NOMO-1 treated with DMSO at 0.1 percent for 48 hours (cell line): ENCODE results near the gene CD2AP.
"Not testable (repeated sequence)": the region's sequence is repeated elsewhere in the genome, so short reads cannot be mapped to it uniquely, and the experiment has no call there.

ENCODE experiments used
- DNase-seq: peaks from one replicate; lab custom pipeline; 2025; ENCODE audit not compliant: unreplicated experiment; lab: John Stamatoyannopoulos, UW

Gene CD2AP

DNA sequence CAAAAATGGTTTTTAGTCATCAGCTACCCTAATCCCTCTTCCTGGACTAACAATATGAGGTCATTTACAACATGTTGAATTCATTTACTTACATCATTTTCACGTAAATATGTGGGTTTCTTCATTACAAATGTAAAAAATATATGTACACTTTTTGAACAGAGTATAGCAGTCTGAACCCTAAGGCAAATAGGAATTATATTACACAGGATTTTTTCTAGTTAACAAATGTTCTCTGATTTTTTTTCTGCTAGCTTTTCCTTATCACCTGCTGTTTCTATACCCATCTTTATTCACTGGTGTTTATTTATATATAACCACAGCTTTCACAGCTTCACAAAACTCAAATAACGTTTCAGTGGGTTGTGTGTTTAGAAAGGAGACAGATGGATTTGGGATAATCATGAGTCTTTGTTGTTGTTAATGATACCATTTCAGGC, 21.0 kb upstream of the CD2AP start:
- DNase-seq, result no peak

DNA sequence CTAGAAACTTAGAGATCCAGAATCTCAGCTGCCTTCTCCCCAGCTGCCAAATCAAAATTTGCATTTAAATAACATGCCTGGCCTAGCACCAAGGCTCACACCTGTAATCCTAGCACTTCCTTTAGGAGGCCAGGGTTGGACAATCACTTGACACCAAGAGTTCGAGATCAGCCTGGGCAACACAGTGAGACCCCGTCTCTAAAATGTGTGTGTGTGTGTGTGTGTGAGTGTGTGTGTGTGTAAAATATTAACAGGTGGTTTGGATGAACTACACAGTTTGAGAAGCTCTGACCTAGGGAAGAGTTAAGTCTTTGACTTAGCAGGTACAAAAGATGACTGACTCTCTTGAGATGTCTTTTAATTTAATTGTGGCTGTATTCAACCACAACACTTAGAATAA, 20.2 kb upstream of the CD2AP start:
- DNase-seq, result no peak

DNA sequence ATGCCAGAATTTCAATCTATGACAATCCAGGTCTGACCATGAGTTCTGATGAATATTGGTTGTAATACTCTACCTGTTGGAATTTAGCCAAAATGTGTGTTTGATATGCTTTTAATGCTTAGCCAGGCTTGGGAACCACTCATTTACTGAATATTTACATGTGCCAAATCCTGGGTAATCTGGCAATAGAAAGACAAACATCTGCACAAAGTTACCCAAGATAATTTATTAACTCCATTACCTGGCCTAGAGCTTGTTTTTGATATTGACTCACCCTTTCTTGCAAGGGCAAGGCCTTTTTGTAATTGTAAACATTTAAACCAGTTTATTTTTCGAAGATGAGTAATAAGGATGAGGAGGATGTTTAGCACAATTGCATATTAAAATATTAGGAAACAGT, 13.5 kb upstream of the CD2AP start:
- DNase-seq, result no peak

- DNase-seq, result no peak
Observed at GRCh38 chr6:47465117-47465516, 12.5 kb upstream of the CD2AP start.

- no peak for DNase-seq
Observed at GRCh38 chr6:47471911-47472310, 5.7 kb upstream of the CD2AP start.

- DNase-seq, result no peak
Observed at GRCh38 chr6:47473791-47474346, 3.7 kb upstream of the CD2AP start.

GRCh38 chr6:47475319-47475816, 2.2 kb upstream of the CD2AP start:
- DNase-seq, result no peak

DNA sequence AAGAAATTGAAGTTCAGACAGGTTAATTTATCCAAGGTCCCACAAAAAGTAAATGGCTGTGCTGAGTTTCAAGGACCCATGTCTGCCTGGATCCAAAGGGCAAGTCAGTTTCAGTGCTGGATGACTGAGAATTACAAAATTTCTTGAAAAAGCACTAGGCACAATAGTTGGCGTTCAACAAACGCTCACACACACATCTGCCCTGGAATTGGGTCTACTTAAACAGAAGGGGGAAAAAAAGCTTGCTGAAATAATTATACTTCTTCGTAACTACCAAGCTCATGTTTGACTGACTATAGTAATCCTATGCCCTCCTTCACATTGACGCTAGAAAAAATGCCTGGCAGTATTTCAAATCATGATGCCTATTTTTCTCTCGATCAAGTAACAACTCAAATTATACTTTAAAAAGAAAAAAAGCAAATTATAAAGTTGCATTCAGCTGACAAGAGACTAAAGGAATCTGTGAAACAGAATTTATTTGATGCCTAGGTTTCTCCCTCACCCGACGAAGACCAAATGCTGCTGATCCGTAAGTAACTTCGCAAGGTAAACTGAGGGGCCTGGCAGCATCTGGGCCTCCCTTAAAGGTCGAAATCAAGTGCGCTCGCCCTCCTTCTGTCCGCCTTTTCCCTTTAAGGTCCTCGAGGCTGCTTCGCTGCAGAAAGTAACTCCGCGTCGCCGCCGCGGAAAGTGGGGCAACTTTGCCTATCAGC, 650 bp upstream of the CD2AP start:
- no peak for DNase-seq

- DNase-seq, result peak; percentile 47
Observed at GRCh38 chr6:47478233-47479139, 897 bp downstream of the CD2AP start.

GRCh38 chr6:47479140-47479508, 1.5 kb downstream of the CD2AP start:
- no peak for DNase-seq

DNA sequence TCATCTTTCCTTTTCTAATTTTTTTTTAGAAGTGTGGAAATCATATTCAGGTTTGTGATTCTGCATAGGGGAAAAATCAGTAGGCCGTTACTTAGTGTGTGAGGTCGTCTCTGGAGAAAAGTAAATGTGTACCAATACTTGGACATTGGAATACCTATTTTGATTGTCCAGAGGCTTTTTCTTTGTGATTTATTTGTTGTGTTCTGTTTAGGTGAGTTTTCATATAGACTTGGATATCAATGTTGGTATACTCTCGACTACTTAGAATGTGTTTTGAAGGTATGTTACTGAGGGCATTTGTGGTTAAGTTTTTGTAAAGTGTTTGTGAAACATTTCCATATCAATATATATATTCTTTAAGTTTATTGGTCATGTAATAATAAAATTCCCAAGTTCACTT, 2.3 kb downstream of the CD2AP start:
- no peak for DNase-seq

- not testable (repeated sequence) for DNase-seq
Observed at GRCh38 chr6:47481213-47481612, 3.6 kb downstream of the CD2AP start.

GRCh38 chr6:47481806-47482205, 4.2 kb downstream of the CD2AP start:
- DNase-seq, result no peak

DNA sequence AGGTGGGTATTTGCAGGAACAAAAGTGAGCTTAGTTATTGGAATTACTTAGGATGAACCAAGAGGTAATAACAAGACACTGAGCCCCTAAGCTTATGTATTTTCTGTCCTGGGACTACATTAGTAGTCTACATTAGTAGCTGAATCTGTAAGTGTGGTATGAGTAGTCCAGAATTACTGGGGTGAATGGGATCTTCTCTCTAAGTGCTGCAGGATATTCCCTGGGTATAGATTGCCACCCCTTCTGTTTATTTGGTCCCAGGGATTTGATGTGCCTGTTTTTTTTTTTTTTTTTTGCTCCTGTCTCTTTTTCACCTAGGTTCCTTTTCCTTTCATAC, 5.9 kb downstream of the CD2AP start:
- no peak for DNase-seq

- no peak for DNase-seq
Observed at GRCh38 chr6:47483853-47484546, 6.4 kb downstream of the CD2AP start.

- DNase-seq, result no peak
Observed at GRCh38 chr6:47484616-47485015, 7.0 kb downstream of the CD2AP start.

DNA sequence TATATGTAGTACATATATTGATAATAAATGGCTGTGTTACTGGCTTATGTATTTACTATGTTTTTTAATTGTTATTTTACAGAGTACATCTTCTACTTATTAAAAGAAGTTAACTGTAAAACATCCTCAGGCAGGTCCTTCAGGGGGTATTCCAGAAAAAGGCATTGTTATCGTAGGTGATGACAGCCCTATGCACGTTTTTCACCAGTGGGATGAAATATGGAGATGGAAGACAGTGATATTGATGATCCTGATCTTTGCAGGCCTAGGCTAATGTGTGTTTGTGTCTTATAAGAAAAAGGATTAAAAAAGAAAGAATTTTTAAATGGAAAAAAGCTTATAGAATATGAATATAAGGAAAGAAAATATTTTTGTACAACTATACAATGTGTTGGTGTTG, 7.5 kb downstream of the CD2AP start:
- DNase-seq, result no peak

DNA sequence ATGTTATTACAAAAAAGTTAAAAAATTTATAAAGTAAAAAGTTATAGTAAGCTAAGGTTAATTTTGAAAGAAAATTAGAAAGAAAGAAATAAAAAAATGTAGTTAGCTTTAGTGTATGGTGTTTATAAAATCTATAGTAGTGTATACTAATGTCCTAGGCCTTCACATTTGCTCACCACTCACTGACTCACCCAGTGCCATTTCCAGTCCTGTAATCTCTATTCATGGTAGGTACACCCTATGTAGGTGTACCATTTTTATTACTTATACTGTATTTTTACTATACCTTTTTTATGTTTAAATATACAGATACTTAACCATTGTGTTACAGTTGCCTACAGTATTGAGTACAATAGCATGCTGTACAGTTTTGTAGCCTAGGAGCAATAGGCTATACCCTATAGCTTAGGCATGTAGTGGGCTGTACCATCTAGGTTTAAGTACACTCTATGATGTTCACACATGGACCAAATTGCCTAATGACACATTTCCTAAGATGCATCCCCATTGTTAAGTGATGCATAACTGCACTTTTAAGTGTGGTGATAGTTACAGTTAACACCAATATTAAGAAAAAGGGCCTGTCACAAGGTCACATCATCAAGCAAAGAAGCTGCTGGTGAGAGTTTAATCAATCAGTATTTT, 8.0 kb downstream of the CD2AP start:
- DNase-seq, result no peak

DNA sequence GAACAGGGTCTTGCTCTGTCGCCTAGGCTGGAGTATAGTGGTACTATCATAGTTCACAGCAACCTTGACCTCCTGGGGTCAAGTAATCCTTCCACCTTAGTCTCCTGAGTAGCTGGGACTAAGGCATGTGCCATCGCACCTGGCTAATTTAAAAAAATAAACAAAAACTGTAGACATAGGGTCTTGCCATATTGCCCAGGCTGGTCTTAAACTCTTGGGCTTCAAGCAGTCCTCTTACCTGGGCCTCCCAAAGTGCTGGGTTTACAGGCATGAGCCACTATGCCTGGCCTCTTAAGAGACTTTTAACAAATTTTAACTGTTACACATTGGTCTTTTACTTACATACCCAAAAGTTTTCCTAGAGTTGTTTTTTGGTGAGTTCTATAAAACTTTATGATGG, 12.4 kb downstream of the CD2AP start:
- DNase-seq, result no peak

- DNase-seq, result no peak
Observed at GRCh38 chr6:47490676-47491075, 13.1 kb downstream of the CD2AP start.

- no peak for DNase-seq
Observed at GRCh38 chr6:47492355-47492754, 14.8 kb downstream of the CD2AP start.
